Gastrocnemius medialis (tissue), 4 donors: ENCODE data around the gene APBB2.

Source experiments
- POLR2A ChIP-seq, 2 donors: fragments of 450-650 bp; IDR thresholded peaks; one replicate each; pipeline ENCODE4 v1.6.1; 2017; ENCODE audit warnings: antibody characterized with exemption in 2 of 2, mild to moderate bottlenecking in 2 of 2, moderate library complexity in 2 of 2
- TF ChIP-seq, protein P1 (sequence below), 5 experiments: fragments of 450-650 bp in 3 of 5; fragments of 200-600 bp in 2 of 5; sonication (generic) in 2 of 5; IDR thresholded peaks in 4 of 5; conservative IDR thresholded peaks in 1 of 5; 1 replicate in 4 of 5; 2 replicates in 1 of 5; pipeline ENCODE4 v1.5.1; 2016 to 2019; ENCODE audit warnings: antibody characterized with exemption in 5 of 5, mild to moderate bottlenecking in 3 of 5, moderate library complexity in 3 of 5

DNA sequence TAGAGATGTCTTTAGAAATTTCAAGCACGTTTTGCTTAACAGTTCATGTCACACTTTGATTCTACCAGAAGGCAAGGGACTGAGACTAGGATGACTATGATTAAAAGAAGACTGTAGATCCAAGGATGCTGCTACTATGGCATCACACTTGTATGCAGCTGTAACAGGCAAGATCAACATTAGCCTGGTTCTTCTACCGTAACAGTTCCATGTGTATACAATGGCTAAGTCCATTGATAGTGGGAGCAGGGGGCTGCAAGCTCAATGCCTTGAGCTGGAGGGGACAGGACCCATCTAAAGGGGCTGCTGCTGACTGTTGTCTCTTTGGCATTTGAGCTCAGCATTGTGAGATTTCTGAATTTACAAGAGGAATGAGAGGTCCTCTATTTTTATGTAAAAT, 212.0 kb downstream of the APBB2 start:
- TF ChIP-seq, protein P1, sequence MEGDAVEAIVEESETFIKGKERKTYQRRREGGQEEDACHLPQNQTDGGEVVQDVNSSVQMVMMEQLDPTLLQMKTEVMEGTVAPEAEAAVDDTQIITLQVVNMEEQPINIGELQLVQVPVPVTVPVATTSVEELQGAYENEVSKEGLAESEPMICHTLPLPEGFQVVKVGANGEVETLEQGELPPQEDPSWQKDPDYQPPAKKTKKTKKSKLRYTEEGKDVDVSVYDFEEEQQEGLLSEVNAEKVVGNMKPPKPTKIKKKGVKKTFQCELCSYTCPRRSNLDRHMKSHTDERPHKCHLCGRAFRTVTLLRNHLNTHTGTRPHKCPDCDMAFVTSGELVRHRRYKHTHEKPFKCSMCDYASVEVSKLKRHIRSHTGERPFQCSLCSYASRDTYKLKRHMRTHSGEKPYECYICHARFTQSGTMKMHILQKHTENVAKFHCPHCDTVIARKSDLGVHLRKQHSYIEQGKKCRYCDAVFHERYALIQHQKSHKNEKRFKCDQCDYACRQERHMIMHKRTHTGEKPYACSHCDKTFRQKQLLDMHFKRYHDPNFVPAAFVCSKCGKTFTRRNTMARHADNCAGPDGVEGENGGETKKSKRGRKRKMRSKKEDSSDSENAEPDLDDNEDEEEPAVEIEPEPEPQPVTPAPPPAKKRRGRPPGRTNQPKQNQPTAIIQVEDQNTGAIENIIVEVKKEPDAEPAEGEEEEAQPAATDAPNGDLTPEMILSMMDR (IDR thresholded peaks at IDR 0.05 in 4 of 5, conservative IDR thresholded peaks at IDR 0.05 in 1 of 5): no peak
- no peak for TF ChIP-seq POLR2A (IDR thresholded peaks at IDR 0.05)
